ENCODE measurements around the gene MYCL.

MYCL gene

DNA sequence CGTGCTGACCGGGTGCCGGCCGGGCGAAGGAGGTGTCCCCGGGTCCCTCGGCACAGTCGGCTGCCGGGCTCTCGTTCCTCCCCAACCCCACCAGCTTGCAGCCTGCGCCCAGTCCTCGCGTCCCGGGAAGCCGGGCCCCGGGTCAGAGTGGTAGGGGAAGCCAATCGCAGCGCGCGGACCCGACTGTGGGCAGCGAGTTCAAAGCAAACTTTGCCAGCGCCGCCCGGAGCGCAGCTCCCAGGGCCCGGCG lies 328 bp downstream of the MYCL start:
- ATAC-seq: peak; percentile 50
- TF ChIP-seq ZFP30 (CRISPR knock-in tag; IDR thresholded peaks at IDR 0.05): no peak

DNA sequence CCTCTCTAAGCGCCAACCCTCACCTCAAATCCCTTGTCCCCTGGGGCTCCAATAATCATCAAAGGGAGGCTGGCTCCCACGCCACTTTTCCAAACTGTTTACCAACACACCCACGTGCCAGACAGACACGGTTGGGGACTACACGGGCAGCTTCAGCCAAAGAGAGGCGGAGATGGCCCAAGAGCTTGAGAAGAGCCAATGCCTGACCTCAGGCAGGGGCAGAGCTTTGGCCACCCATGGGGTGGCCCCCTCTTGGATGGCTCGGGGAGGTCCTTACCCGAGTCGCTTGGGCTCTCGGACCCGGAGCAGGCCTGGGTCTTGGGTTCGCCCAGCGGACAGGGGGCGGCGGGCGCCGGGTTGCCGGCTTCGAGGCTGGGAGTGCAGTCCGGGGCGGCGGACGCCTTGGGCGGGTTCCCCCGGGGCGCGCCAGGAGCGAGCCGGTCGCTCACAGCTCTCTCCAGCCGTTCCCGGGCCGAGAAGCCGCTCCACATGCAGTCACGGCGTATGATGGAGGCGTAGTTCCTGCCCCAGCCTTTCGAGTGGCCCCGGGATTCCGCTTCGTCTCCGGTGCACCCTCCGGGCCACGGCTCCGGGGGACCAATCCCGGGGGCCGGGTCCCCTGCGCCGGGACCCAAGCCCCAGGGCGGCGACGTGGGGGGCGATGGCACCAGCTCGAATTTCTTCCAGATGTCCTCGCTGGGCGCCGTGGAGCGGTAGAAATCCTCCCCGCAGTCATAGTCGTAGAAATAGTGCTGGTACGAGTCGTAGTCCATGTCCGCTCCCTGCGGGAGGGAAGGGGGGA lies 854 bp downstream of the MYCL start:
- TF ChIP-seq RARB (CRISPR knock-in tag; IDR thresholded peaks at IDR 0.05): no peak
- TF ChIP-seq SNAI2 (CRISPR knock-in tag; IDR thresholded peaks at IDR 0.05): no peak
- TF ChIP-seq, protein P1, sequence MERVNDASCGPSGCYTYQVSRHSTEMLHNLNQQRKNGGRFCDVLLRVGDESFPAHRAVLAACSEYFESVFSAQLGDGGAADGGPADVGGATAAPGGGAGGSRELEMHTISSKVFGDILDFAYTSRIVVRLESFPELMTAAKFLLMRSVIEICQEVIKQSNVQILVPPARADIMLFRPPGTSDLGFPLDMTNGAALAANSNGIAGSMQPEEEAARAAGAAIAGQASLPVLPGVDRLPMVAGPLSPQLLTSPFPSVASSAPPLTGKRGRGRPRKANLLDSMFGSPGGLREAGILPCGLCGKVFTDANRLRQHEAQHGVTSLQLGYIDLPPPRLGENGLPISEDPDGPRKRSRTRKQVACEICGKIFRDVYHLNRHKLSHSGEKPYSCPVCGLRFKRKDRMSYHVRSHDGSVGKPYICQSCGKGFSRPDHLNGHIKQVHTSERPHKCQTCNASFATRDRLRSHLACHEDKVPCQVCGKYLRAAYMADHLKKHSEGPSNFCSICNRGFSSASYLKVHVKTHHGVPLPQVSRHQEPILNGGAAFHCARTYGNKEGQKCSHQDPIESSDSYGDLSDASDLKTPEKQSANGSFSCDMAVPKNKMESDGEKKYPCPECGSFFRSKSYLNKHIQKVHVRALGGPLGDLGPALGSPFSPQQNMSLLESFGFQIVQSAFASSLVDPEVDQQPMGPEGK (CRISPR knock-in tag; IDR thresholded peaks at IDR 0.05; ENCODE audit: borderline replicate concordance): no peak
- no peak for TF ChIP-seq CSDC2 (CRISPR knock-in tag; IDR thresholded peaks at IDR 0.05)
- no peak for TF ChIP-seq TCF4 (CRISPR knock-in tag; IDR thresholded peaks at IDR 0.05; ENCODE audit: borderline replicate concordance)
- TF ChIP-seq GLIS3 (CRISPR knock-in tag; IDR thresholded peaks at IDR 0.05): no peak
- no peak for TF ChIP-seq ZC3H10 (CRISPR knock-in tag; IDR thresholded peaks at IDR 0.05)
- TF ChIP-seq CREB5 (CRISPR knock-in tag; IDR thresholded peaks at IDR 0.05; ENCODE audit: low read depth): no peak
- TF ChIP-seq TOX (CRISPR knock-in tag; IDR thresholded peaks at IDR 0.05; ENCODE audit: borderline replicate concordance): no peak
- no peak for TF ChIP-seq ZFP3 (CRISPR knock-in tag; IDR thresholded peaks at IDR 0.05)
- no peak for TF ChIP-seq PPARA (CRISPR knock-in tag; IDR thresholded peaks at IDR 0.05; ENCODE audit: borderline replicate concordance)
- no peak for TF ChIP-seq ZNF8 (CRISPR knock-in tag; IDR thresholded peaks at IDR 0.05)
- no peak for TF ChIP-seq TSHZ2 (CRISPR knock-in tag; IDR thresholded peaks at IDR 0.05)
- no peak for TF ChIP-seq ZFP30 (CRISPR knock-in tag; IDR thresholded peaks at IDR 0.05)
- peak; percentile 66 for ATAC-seq

DNA sequence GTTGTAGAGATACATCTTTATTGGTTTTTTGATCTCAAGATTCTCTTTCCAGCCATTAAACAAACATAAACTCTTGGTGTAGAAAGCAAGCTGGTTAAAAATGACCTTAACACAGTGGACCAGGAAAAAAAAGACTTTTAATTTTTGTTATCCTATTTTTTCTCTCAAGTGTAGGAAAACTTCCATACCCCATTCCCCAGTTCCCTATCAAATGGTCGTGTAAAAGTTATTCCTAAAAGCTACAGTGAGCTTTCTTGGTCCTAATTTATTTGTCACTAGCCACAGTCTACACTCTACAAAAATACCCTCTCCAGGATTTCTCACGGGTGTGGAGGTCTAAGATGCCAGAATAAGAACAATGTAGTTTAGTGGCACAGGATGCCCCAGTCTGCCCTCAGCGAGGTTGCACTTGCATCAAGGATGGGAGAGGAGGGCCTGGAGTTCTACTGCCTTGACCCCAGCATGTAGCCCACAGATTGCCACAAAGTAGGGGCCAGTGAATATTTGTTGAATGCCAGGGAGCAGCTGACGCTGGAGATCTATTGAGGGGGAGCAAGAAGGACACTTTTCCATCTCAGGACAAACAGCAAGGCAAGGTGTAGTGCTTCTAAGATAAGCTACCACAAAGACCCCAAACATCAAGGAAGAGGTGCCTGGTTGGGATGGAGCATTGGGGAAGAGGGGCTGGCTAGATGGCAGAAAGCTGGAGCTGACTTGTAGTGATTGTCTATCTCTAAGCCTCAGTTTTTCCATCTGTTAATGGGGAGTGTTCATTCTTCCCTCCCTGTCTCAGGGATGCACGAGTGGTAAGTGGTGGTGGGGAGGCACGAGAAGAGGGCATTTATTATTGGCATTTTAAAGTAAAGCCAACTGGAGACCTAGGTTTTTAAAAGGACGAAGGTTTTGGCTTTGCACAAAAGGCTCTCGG lies 1.8 kb downstream of the MYCL start:
- no peak for ATAC-seq
- TF ChIP-seq CREB5 (CRISPR knock-in tag; IDR thresholded peaks at IDR 0.05; ENCODE audit: low read depth) (no peak), ZNF8 (CRISPR knock-in tag; IDR thresholded peaks at IDR 0.05) (no peak), ZNF70 (CRISPR knock-in tag; IDR thresholded peaks at IDR 0.05) (no peak), ESRRG (CRISPR knock-in tag; IDR thresholded peaks at IDR 0.05) (no peak), ZFP30 (CRISPR knock-in tag; IDR thresholded peaks at IDR 0.05) (no peak)

- peak; percentile 47 for ATAC-seq
- TF ChIP-seq ZFP30 (CRISPR knock-in tag; IDR thresholded peaks at IDR 0.05) (no peak), ZNF70 (CRISPR knock-in tag; IDR thresholded peaks at IDR 0.05) (no peak), ARNTL (CRISPR knock-in tag; IDR thresholded peaks at IDR 0.05; ENCODE audit: borderline replicate concordance, low read depth) (no peak), ZFP3 (CRISPR knock-in tag; IDR thresholded peaks at IDR 0.05) (no peak), PPARA (CRISPR knock-in tag; IDR thresholded peaks at IDR 0.05; ENCODE audit: borderline replicate concordance) (no peak), BACH2 (CRISPR knock-in tag; IDR thresholded peaks at IDR 0.05; ENCODE audit: borderline replicate concordance) (no peak), ZC3H10 (CRISPR knock-in tag; IDR thresholded peaks at IDR 0.05) (no peak), RARB (CRISPR knock-in tag; IDR thresholded peaks at IDR 0.05) (no peak), ISL1 (CRISPR knock-in tag; IDR thresholded peaks at IDR 0.05) (no peak), TOX (CRISPR knock-in tag; IDR thresholded peaks at IDR 0.05; ENCODE audit: borderline replicate concordance) (no peak), TSHZ2 (CRISPR knock-in tag; IDR thresholded peaks at IDR 0.05) (no peak)
- TF ChIP-seq, protein P2, sequence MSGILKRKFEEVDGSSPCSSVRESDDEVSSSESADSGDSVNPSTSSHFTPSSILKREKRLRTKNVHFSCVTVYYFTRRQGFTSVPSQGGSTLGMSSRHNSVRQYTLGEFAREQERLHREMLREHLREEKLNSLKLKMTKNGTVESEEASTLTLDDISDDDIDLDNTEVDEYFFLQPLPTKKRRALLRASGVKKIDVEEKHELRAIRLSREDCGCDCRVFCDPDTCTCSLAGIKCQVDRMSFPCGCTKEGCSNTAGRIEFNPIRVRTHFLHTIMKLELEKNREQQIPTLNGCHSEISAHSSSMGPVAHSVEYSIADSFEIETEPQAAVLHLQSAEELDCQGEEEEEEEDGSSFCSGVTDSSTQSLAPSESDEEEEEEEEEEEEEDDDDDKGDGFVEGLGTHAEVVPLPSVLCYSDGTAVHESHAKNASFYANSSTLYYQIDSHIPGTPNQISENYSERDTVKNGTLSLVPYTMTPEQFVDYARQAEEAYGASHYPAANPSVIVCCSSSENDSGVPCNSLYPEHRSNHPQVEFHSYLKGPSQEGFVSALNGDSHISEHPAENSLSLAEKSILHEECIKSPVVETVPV (CRISPR knock-in tag; IDR thresholded peaks at IDR 0.05): no peak
Measured at GRCh38 chr1:39898648-39899603, 2.8 kb downstream of the MYCL start.

All from SK-N-SH treated with all-trans-retinoic acid at 6 μM for 48 hours (cell line).